NCI-H2196 (cell line): ENCODE measurements around the gene LIPH.
"Not testable (repeated sequence)": the region's sequence is repeated elsewhere in the genome, so short reads cannot be mapped to it uniquely, and the experiment has no call there.

Experiments used
- DNase-seq: peaks from one replicate; lab custom pipeline; 2025; ENCODE audit not compliant: unreplicated experiment; lab: John Stamatoyannopoulos, UW

LIPH gene

GRCh38 chr3:185552358-185552877 is at the start of gene LIPH:
Gene LIPH (minus strand): TSS chr3:185552588. CDS start chr3:185552471, 117 bp downstream.
- DNase-seq: no peak

- DNase-seq: no peak
Measured at GRCh38 chr3:185595526-185595925, 43.1 kb upstream of the LIPH start.

DNA sequence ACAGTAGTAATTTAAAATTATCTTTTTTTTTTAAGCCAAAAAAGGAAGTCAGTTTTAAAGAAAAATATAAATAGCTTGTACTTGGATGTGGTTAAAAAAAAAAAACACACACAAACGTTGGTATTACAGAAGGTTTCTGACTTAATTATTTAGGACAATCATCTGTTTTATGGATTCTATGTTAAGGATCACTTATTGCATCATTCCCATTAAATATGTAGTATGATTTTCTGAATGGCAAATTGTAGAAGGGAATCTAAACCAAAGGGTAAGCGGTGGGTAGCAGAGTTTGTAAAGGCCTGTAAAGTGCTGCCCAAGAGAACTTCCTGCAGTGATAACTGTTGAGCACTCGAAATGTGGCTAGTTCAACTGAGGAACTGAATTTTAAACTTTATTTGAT is 41.7 kb upstream of the LIPH start:
- no peak for DNase-seq

GRCh38 chr3:185586686-185587039 is 34.3 kb upstream of the LIPH start:
- DNase-seq: no peak

- DNase-seq: peak; percentile 100
Measured at GRCh38 chr3:185585859-185586685, 33.7 kb upstream of the LIPH start, which contains the start of gene SENP2. Gene SENP2 (plus strand): TSS chr3:185586295. CDS start chr3:185586414, 119 bp downstream.

- DNase-seq: peak; percentile 63
Measured at GRCh38 chr3:185585518-185585858, 33.1 kb upstream of the LIPH start.

GRCh38 chr3:185584686-185585085 is 32.3 kb upstream of the LIPH start:
- DNase-seq: no peak

DNA sequence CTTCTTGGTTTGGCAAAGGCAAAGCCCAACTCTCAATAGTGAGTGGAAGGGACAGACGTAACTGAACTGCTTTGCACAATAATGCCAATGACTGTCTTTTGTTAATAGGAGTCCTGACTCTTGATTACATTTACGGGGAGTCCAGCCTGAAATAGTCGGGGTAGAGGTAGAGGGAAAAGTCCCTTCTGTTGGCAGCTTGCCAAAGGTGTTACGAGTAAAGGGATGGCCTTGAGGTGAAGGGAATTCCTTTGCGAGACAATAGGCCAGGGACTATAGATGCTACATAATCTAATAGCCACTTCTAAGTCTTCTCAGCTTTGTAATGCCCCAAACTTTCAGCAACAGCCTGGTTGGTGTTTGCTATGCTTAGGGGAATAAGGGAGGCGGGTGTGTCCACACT is 31.5 kb upstream of the LIPH start:
- DNase-seq: peak; percentile 36

GRCh38 chr3:185582871-185583270 is 30.5 kb upstream of the LIPH start:
- peak; percentile 24 for DNase-seq

- no peak for DNase-seq
Measured at GRCh38 chr3:185582236-185582635, 29.8 kb upstream of the LIPH start.

DNA sequence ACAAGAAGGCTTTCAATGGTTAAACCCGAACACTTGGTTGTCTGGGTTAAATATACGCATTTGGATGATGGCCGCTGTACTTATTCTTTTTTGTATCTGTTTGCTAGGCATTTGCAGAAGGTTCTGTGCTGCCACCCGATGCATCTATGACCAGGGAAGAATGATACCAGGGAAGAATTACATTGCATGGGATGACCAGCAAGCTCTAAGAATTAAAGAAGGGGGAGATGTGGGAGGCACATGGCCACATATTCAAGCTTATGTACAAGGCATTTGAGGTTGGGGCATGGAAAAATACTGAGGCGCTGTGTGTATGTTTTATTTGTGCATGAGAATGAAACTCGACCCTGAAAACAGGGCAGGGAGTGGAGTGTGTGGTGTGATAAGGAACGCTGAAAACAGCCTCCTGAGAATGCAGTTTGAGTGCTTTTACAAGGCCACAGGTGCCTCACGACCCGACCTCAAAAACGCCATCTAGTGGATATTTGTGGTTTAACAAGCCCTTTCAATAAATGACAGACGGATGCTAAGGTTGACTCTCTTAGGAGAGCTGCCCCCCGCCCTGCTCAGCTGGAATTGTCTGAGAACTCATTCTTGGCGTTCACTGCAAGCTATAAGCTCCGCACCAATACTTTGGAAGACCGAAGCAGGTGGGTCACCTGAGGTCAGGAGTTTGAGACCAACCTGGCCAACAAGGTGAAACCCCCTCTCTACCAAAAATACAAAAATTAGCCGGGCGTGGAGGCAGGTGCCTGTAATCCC is 22.9 kb upstream of the LIPH start:
- DNase-seq: peak; percentile 96

DNA sequence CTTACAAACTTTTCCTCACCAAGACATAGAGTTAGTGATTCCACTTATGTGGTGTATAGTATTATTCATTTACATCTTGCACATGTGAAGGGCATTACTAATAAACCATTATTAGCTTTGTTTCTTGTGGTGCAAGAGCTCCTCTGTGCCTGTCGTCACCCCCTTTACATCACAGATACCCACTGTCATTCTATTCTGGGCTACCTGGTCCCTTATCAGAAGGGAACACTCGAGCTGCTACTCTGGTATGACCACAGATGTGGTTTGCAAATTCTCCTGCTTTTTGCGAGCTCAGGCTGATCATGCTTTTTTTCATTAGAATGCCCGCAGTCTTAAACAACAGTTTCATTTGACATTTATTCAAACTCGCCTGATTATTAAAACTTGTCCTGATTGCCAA is 19.8 kb upstream of the LIPH start:
- DNase-seq: no peak

DNA sequence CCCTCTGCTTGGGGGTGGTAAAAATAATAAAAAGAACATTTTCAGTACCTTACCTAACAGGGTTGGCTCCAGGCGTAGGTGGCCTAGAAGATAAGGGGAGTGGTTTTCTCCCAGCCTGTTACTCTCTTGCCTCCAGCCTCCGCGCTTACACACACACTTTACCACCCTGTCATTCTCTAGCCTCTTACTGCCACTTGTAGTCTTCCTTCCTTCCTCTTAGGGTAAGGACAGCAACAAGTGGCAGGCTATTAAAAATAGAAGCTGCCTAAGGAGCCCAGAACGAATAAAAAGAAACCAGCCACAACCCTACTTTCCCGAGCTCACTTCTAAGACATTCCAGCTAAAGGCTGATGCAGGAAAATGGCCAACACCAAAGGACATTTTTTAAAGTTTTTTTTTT is 9.6 kb upstream of the LIPH start:
- DNase-seq: no peak

DNA sequence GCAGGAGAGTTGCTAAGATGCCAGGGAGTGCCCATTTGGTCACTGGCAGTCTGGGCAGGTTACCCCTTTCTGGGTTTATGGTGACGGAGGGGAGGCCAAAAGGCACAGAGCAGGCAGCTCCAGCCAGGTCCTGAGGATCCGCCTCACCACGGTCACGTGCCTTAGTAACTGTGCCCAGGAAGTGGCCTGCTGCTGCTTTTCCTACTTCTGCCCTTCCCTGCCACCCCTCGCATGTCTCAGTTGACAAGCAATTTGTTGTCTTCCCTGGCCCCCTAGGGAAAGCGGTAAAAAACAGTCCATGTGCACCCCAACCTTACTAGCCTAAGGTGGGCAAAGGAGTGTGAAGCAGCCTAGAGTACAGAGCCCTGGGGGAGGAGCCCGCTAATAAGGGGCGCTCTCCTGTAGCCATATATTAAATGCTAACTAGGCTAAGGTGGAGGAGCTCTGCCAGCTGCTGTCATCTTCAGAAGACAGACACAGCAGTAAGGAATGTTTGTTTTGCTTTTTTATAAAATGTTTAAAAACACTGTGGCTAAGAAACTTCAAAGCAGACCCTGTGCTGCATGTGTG is 9.1 kb upstream of the LIPH start:
- DNase-seq: no peak

- DNase-seq: no peak
Measured at GRCh38 chr3:185560676-185561075, 8.3 kb upstream of the LIPH start.

- no peak for DNase-seq
Measured at GRCh38 chr3:185559706-185560090, 7.3 kb upstream of the LIPH start.

- DNase-seq: peak; percentile 31
Measured at GRCh38 chr3:185558395-185558794, 6.0 kb upstream of the LIPH start.

GRCh38 chr3:185556640-185557039 is 4.3 kb upstream of the LIPH start:
- not testable (repeated sequence) for DNase-seq

- DNase-seq: no peak
Measured at GRCh38 chr3:185555860-185556347, 3.5 kb upstream of the LIPH start.

DNA sequence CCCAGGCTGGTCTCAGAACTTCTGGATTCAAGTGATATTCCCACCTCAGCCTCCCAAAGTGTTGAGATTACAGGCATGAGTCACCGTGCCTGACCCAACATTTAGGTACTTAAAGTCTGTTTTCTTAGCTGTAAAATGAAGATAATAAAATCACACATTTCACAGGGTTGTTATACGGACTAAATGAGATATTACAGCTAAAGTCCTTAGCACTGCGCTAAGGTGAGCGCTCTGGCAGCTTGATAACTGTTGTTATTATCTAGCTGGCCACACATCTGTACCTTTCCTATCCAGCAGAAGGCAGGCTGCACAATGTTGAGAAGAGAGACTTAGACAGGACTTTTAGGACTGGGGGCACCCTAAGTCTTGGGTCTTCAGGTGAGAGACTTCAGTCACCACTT is 2.7 kb upstream of the LIPH start:
- no peak for DNase-seq

- DNase-seq: no peak
Measured at GRCh38 chr3:185549651-185550111, 2.7 kb downstream of the LIPH start.

GRCh38 chr3:185549122-185549521 is 3.3 kb downstream of the LIPH start:
- DNase-seq: peak; percentile 86
